HepG2 (cell line): ENCODE results near the gene C2orf81.
"Not testable (repeated sequence)": the region's sequence is repeated elsewhere in the genome, so short reads cannot be mapped to it uniquely, and the experiment has no call there.

Experiments used
- CHCHD3 ChIP-seq: sonication (generic); formaldehyde crosslinking; IDR thresholded peaks from 2 replicates; pipeline ENCODE4 v1.8.0; 2022; ENCODE audit warnings: mild to moderate bottlenecking, missing genetic modification reagents, moderate library complexity
- ZNF780A ChIP-seq: sonication (generic); formaldehyde crosslinking; IDR thresholded peaks from 2 replicates; pipeline ENCODE4 v1.8.0; 2022; ENCODE audit warnings: mild to moderate bottlenecking, missing genetic modification reagents, moderate library complexity

GRCh38 chr2:74460187-74460586 lies 38.8 kb upstream of the C2orf81 start:
- TF ChIP-seq ZNF780A (CRISPR knock-in tag); CHCHD3: not testable (repeated sequence)
